Right lung (tissue), 5 donors: ENCODE results near the gene RMC1. TPM values are rescaled to one million over a fixed set of nuclear protein-coding genes. Genes with fewer than 3 reads are reported as not detected.
A peak's percentile ranks its signal among the peaks of the same experiment; 100 is the strongest.
"Not testable (repeated sequence)": the region's sequence is repeated elsewhere in the genome, so short reads cannot be mapped to it uniquely, and the experiment has no call there.

Experiments
- DNase-seq, 2 donors: peaks; one replicate each; pipeline ENCODE4 v3.0.0-alpha.2; 2013
- polyA plus RNA-seq, 5 donors: library from polyadenylated mRNA; unstranded; fragments of 120-200 nt; gene quantifications; one replicate each; pipeline versions ENCODE4 v1.2.1 to v1.2.3, GENCODE V29; 2013; ENCODE audit warnings: inconsistent platforms in 1 of 5, low replicate concordance in 1 of 5; ENCODE audit not compliant: insufficient read length in 5 of 5, insufficient read depth in 1 of 5

RMC1 gene
- polyA plus RNA-seq, 5 donors = 23.3 to 28.6 (median 24.6) TPM

DNA sequence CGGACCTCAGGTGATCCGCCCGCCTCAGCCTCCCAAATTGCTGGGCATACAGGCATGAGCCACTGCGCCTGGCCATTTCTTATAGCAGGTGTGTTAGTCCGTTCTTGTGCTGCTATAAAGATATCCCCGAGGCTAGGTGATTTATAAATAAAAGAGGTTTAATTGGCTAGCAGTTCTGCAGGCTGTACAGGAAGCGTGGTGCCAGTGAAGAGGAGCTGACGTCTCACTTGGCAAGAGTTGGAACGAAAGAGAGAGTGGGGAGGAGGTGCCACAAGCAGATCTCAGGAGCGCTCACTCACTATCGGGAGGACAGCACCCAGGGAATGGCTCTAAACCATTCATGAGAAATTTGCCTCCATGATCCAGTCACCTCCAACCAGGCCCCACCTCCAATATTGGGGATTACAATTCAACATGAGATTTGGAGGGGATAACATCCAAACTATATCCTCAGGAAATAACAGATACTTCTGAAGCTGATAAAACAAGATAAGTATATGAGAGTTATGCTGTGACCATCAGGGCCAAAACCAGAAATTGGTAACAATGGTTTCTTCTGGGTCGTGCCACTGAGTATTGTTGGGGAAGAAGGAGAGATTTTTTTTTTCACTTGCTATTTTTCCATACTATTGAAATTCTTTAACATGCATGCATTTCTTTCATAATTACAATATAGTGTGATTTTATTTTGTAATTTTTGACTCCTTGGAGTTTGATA lies 7.4 kb upstream of the RMC1 start:
- DNase-seq = no peak

DNA sequence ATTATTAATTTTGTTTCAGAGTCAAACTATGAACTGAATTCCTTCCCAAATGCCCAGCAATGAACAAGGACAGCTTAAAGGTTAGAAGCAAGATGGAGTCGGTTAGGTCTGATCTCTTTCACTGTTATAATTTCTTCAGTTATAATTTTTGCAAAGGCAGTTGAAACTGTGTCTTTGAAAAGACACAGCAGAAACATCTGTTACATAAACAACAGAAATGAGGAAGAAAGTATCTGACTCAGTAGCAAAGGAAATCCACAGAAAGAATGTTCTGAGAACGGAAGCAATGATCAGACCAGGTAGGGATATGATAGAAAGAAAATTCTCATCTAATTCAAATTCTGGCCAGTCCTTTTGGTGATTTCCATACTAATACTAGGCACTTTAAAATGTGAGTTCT lies 5.2 kb upstream of the RMC1 start:
- no peak for DNase-seq

DNA sequence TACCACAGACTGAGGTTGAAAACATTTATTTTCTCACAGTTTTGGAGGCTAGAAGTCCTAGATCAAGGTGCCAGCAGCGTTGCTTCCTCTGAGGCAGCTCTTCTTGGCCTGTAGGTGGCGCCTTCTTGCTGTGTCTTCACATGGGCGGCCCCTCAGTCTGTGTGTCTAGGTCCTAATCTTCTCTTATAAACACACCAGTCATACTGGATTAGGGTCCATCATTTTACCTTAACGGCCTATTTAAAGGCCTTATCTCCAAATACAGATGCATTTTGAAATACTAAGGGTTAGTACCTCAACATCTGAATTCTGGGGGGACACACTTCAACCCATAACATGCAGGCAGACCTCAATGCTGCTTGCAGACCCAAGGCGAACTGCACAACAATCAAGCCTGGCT lies 4.4 kb upstream of the RMC1 start:
- DNase-seq = no peak

DNA sequence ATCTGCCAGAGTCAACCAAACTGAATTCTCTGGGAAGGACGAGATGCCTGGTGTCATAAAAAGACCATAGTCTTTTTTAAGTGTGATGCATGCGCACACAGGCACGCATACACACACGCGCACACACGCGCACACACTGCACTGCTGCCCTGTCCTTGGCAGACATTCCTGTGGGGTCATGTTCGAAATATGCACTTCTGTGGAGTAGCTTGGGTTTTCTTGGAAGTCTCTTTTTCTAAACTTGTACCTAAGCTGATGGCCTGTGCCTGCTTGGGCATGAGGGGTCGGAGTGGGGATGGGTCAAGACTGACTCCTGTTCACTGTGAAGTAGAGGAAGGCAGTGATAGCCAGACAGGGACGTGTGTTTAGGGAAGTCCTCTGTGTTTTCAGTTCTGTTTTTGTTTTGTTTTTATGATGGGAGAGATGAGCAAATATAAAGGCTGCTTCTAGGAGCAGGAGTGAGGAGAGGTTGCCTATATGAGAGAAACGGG lies 4.0 kb upstream of the RMC1 start:
- no peak for DNase-seq

DNA sequence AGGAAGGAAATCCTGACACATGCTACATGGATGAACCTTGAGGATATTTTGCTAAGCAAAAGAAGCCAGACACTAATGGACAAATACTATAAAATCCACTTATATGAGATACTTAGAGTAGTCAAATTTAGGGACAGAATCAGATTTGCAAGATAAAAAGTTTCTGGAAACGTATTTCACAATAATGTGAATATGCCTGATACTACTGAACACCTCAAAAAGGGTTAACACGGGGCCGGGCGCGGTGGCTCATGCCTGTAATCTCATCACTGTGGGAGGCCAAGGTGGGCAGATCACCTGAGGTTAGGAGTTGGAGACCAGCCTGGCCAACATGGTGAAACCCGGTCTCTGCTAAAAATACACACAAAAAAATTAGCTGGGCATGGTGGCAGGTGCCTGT lies 1.7 kb upstream of the RMC1 start:
- no peak for DNase-seq

DNA sequence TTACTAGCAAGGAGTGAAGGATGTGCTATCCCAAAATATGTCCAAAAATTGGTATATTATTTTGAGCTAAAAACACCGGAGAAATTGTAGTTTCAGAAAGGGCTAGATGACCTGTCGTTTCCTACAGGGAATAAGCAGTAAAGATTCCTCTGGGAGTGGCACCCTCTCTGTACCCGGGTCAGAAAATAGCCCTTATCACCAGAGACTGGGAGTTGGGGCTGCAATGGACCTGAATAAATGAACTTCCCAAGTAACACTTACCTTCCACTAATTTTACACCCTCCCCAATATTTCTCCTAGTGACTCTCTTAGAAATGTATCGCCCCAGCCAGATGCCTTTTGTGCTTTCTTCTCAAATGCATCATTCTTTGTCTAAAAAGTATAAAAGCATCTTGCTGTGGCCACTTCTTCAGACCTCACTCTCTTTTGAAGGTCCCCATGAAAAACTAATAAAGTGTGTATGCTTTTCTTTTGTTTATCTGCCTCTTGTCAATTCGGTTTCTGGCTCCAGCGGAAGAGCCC lies 734 bp upstream of the RMC1 start:
- no peak for DNase-seq

DNA sequence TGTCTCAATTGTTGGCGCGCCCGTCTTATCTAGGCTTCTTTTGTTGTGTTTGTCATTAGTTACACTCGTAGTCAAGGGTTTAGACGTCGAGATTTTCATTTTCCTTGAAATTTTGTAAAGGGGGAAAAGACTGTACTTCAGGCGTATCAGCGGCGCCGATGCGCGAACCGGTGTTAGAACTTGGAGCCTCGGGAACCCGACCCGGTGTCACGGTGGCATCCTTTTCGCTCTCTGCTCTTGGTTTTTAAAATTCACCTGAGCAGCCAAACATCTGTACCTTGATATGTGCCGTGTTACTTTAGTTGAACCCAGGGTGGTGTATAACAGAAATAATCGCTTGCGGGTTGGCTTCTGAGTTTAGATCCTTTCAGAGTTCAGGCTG lies 643 bp downstream of the RMC1 start:
- no peak for DNase-seq

DNA sequence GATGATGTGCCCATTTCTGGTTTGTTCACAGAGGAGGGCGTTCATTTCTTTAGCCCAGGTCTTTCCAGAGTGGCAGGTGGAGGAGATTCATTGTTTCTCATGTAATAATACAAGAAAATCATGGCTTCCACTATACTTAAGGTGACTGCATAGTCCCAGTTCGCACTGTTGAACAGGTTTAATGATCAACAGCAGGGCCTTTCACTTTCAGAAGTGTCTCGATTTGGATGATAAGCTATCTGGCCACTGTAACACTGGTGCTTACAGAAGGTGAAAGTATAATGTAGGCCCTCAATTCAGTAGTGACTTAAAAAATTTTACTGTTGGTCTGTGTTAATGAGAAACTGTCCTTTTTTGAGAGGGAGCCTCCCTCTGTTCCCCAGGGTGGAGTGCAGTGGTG lies 1.4 kb downstream of the RMC1 start:
- no peak for DNase-seq

DNA sequence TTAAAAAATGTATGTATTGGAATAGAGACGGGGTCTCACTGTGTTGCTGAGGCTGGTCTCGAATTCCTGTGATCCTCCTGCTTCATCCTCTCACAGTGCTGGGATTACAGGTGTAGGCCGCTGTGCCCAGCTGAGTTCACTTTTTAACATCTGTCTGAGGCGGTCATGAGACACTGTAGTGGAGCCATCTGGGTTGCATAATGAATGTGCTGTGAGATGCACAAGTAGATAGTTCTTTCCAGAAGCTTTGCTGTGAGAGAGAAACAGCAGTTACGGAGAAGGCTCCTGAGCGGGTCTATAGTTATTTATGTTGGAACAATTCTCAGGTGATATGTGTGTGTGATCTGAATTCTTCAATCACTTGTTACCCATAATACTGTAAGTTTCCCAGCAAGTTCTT lies 3.1 kb downstream of the RMC1 start:
- DNase-seq = no peak

DNA sequence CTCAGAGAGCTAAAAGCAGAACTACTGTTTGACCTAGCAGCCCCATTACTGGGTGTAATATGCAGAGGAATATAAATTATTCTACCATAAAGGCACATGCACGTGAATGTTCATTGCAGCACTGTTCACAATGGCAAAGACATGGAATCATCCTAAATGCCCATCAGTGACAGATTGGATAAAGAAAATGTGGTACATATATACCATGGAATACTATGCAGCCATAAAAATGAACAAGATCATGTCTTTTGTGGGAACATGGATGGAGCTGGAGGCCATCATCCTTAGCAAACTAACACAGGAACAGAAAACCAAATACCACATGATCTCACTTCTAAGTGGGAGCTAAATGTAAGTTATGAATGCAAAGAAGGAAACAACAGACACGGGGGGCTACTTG lies 7.6 kb downstream of the RMC1 start:
- DNase-seq = not testable (repeated sequence)

DNA sequence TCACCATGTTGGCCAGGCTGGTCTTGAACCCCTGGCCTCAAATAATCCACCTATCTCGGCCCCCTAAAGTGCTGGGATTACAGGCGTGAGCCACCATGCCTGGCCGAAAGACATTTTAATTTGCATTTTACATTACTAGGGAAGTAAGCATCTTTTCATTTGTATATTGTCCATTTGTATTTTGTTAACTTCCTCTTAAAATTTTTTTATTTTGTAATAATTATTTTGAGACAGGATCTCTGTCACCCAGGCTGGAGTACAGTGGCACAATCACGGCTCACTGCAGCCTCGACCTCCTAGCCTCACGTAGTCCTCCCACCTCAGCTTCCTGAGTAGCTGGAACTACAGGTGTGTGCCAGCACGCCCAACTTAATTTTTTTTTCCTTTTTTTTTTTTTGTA lies 8.9 kb downstream of the RMC1 start:
- DNase-seq = not testable (repeated sequence)

DNA sequence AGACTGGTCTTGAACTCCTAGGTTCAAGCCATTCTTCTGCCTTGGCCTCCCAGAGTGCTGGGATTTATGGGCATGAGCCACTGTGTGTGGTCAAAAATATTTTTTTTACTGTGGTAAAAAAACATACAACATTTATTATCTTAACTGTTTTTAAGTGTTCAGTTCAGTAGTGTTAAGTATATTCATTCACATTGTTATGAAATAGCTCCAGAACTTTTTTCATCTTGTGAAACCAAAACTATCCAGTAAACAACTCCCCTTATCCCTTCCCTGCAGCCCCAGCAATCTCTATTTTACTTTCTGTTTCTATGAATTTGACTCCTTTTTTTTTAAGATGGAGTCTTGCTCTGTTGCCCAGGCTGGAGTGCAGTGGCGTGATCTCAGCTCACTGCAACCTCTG lies 9.3 kb downstream of the RMC1 start:
- no peak for DNase-seq

DNA sequence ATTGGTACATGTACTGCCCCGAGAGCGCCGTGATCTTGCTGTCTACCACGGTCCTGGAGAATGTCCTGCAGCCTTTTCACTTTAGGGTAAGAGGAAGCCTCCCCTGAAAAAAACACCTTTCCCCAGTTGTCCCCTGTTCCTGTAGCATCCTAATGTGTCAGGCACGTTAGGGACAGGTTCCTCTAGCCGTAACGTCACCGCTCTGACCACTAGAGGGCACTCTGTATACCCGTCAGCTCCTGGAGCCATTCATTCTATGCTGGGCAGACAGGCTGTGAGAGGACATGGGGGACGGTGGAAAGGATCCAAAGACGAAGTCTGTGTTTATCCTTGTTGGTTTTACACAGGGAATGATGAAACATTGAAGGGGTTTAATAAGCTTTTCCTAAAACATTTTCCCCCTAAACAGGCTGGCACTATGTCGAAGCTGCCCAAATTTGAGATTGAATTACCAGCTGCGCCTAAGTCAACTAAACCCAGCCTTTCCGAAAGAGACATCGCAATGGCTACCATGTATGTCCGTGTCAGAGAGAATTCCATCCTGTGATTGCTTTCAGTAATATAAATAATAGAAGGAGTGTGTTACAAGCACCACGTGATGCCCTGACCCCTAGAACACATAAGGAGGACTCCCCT lies 12.7 kb downstream of the RMC1 start:
- peak; percentile 66 to 76 for DNase-seq

DNA sequence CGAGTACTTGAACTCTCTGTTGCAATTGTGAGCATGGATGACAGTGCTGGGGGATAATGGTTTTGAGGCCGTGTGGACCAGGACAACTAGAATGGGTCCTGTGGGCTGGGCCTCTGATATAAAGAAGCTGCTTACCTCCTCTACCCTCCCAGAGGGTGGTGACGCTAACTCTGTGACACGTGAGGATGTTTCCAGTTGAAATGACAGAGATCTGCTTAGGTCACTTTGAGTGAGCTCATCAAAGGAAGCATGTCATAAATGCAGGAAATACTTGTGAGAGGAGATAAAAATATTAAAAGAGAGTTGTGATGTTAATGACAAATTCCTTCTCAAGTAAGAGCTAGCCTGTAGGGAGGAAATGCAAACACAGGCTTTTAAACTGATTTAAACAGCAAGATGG lies 16.4 kb downstream of the RMC1 start:
- no peak for DNase-seq

DNA sequence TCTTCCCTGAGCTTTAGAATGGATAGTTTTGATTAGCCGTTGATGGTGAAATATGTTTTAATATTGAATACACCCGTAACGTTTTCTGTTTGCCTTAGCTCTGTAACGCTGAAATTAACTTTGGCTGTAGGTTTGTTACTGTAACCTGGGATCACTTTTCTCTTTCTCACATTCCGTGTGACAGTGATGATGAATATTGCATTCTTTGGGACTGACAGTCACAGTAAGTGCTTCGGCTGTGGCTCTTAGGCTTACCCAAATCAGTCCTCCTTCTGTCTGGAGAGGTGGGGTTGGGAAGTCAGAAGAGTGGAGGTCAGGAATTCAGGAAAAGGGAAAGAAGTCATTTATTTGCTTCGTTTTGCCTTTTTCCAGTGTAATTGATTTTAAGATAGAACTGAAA lies 18.0 kb downstream of the RMC1 start:
- DNase-seq = no peak

DNA sequence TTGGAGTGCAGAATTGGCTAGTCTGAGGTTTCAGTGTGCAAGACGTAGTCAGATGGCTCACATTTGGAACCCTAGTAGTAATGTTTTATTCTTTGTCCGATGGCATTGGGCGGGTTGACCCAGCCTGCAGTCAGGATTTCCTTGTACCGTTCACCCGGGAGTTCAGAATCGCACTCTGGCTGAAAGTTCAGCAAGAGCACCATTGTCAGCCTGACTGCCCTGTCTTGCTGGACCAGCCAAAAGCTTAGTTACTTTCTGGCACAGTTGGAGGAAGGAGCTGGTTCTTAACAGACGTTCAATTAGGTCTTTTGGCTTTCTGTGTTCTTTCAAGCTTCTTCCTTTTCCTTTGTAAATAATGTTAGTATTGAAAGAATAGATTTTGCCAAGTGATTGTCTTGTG lies 18.6 kb downstream of the RMC1 start:
- DNase-seq = no peak

DNA sequence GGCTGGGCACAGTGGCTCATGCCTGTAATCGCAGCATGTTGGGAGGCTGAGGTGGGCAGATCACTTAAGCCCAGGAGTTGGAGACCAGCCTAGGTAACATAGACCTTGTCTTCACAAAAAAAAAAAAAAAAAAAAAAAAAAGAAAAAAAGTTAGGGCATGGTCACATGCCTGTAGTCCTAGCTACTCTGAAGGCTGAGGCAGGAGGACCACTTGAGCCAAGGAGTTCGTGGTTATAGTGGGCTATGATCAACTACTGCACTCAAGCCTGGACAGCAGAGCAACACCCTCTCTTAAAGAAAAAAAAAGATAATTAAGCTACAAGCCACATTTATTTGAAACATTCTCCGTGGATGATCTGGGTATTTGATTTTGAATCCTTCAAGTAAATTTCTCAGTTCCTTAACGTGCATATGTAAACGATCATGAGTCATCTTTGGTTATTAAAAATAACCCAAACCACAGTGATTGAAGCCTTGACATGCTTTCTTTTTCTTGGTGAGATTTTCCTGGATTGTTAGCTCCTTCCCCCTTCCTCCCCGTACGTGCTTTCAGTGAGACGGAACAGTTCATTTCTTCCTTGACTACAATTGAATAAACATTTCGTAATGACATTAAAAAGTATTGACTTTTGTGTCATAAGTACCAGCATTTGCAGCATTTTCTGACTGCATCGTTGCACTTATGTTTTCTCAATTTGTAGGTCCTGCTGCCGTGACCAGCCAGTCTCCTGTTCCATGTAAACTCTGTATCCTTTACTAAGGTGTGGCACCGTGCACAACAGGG lies 20.3 kb downstream of the RMC1 start:
- no peak for DNase-seq

DNA sequence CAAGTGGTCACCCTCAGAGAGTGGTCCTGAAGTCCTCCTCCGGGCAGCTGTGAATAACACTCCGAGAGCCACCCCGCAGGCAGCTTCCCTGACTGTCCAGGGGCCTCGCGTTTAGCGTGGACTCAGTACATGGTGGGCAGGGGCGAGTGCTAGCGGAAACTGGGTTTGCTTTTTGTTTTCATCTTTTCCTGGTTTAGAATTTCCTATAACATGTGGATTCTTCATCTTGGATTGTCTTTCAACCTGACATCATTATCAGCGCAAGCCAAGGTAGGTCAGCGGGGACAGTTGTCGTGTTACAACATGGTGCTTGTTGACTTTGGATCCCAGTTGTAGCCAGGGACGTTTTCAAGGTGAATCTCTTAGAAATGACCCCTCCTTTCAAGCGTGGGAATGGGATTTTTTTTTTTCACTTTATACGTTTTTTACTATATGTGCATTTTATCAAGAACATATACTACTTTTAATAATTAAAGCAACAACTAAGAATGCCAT lies 20.9 kb downstream of the RMC1 start:
- DNase-seq = no peak

DNA sequence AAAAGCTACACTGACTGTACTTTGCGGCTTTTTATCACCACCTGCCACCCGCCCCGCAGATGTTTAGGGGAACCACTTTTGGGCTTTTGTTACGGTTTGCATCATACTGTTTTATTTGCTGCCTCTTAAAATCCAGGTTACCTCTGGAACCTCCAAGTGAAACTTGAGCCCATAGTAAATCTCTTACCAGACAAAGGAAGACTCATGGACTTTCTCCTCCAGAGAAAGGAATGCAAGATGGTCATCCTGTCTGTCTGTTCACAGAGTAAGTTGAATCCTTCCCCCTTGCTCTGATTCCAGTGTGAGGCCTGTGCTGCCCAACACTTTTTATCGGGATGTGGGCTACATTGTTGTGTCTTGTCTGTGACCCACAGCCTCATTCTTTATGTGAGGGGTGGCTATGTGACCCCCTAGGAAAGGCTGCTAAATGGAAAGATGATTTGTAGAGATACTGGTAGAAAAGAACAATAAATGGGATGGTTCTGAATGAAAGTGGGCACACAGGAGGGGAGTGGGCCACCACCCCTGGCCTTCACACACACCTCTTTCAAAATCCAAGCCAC lies 23.3 kb downstream of the RMC1 start:
- DNase-seq = no peak

DNA sequence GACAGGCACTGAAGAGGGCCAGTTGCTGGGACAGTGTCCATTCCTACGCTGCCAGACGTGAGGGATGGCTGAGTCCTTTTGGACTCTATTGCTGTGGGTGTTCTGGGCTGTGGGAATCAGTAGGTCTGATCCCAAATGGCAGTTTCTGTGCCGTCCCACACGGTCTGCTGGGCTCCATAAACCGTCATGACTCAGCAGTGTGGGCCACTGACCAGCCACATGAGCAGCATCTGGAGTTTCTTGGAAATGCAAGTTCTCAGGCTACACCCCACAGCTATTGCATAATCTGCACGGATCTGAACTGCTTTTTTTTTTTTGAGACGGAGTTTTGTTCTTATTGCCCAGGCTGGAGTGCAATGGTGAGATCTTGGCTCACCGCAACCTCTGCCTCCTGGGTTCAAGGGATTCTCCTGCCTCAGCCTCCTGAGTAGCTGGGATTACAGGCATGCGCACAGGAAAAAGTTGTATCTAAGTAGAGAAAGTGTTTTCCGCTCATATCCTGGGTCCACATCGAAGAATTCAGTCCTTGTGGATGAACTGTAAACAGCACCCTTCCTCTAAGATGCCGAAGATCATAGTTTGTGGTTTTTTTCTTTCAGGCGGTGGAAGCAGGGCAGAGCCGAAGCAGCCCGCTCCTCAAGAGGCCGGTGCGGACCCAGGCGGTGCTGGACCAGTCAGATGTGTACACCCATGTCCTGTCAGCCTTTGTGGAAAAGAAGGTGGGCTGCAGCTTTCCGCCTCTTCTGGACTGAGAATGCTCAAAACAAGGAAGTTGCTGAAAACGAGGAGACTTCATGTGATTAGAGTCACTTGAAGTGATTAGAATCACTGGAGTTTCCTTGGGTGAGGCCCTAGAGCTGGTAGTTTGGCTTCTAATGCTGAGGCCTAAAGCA lies 25.5 kb downstream of the RMC1 start:
- no peak for DNase-seq

DNA sequence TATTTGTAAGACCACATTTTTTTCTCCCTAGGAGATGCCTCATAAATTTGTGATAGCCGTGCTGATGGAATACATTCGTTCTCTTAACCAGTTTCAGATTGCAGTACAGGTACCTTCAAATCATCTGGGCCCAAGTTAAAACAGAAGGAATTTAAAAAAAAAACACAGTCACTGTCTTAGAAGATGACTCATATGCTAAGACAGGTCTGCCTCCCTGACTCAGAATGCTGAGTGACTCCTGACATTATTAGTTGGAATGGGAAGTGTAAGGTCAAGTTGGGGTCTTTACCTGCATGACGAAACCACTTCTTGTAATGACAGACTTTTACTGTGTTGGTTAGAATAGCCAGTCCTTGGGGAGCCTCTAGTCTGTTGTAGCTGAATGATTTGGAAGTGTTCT lies 26.3 kb downstream of the RMC1 start:
- no peak for DNase-seq
